Measurements from ENCODE around the gene MAPKAPK2.
A peak's percentile ranks its signal among the peaks of the same experiment; 100 is the strongest.

GRCh38 chr1:206738370-206739366 lies 54.0 kb downstream of the MAPKAPK2 start:
- peak in 2 of 11 experiments; percentile 7 to 18 for TF ChIP-seq CTCF (IDR thresholded peaks at IDR 0.05 in 8 of 11, conservative IDR thresholded peaks at IDR 0.05 in 3 of 11)
- TF ChIP-seq POLR2AphosphoS5 (IDR thresholded peaks at IDR 0.05): no peak

Measured in spleen (tissue), 7 donors.